Lower leg skin (tissue), 3 donors: Measurements from ENCODE around the gene ABCC8.

Source experiments
- CTCF ChIP-seq, 3 donors: fragments of 450-650 bp; IDR thresholded peaks; one replicate each; pipeline ENCODE4 v1.5.1; 2016; ENCODE audit warnings: antibody characterized with exemption in 3 of 3, mild to moderate bottlenecking in 3 of 3, moderate library complexity in 2 of 3
- POLR2A ChIP-seq, 2 donors: fragments of 450-650 bp; IDR thresholded peaks; one replicate each; pipeline ENCODE4 v1.6.1; 2016 to 2017; ENCODE audit warnings: antibody characterized with exemption in 2 of 2, mild to moderate bottlenecking in 1 of 2, moderate library complexity in 1 of 2

- TF ChIP-seq CTCF (IDR thresholded peaks at IDR 0.05), result no peak
- TF ChIP-seq POLR2A (IDR thresholded peaks at IDR 0.05), result no peak
Observed at GRCh38 chr11:17400048-17400775, 76.4 kb downstream of the ABCC8 start.
